Upper lobe of right lung (tissue), 1 donor: ENCODE results near the gene C1QTNF9B. TPM values are rescaled to one million over a fixed set of nuclear protein-coding genes. Genes with fewer than 3 reads are reported as not detected.
"Not testable (repeated sequence)": the region's sequence is repeated elsewhere in the genome, so short reads cannot be mapped to it uniquely, and the experiment has no call there.

Experiments used
- ATAC-seq: fragments of 200-7000 bp; cut with Tn5 transposase; one replicate; pipeline ENCODE4 v1.9.1; 2020; ENCODE audit warnings: mild to moderate bottlenecking, moderate library complexity
- DNase-seq: peaks from one replicate; pipeline ENCODE4 v3.0.0-alpha.2; 2020
- H3K27ac ChIP-seq: fragments of 200-600 bp; one replicate; pipeline ENCODE4 v1.8.0; 2022
- H3K27me3 ChIP-seq: fragments of 200-600 bp; one replicate; pipeline ENCODE4 v1.8.0; 2022; ENCODE audit warnings: mild to moderate bottlenecking
- H3K36me3 ChIP-seq: fragments of 200-600 bp; one replicate; pipeline ENCODE4 v1.8.0; 2022
- H3K4me1 ChIP-seq: fragments of 200-600 bp; one replicate; pipeline ENCODE4 v1.8.0; 2022
- H3K4me3 ChIP-seq: fragments of 200-600 bp; one replicate; pipeline ENCODE4 v1.8.0; 2022; ENCODE audit warnings: mild to moderate bottlenecking
- H3K9me3 ChIP-seq: fragments of 200-600 bp; one replicate; pipeline ENCODE4 v1.8.0; 2022
- intact Hi-C: fragments of 100-400 bp; cut with DNase I; formaldehyde crosslinking; loops from one replicate; pipeline ENCODE4 v1.11.0; 2022
- total RNA-seq: library from RNA; stranded (reverse); fragmentation: NEBNext Ultra II Directional; extraction: Animal tissue kit (Norgen Biotek cat#: 25700); gene quantifications from one replicate; pipeline ENCODE4 v1.2.1, GENCODE V29; 2021
- TF ChIP-seq, protein P1 (sequence below): fragments of 200-600 bp; IDR thresholded peaks from one replicate; pipeline ENCODE4 v1.8.0; 2022; ENCODE audit warnings: antibody characterized with exemption
- donor health status: DM: no; HTN: yes; CAD: no; lungs with severe emphysema.

C1QTNF9B gene
- total RNA-seq, 1 donor from 2014 or later = not detected

DNA sequence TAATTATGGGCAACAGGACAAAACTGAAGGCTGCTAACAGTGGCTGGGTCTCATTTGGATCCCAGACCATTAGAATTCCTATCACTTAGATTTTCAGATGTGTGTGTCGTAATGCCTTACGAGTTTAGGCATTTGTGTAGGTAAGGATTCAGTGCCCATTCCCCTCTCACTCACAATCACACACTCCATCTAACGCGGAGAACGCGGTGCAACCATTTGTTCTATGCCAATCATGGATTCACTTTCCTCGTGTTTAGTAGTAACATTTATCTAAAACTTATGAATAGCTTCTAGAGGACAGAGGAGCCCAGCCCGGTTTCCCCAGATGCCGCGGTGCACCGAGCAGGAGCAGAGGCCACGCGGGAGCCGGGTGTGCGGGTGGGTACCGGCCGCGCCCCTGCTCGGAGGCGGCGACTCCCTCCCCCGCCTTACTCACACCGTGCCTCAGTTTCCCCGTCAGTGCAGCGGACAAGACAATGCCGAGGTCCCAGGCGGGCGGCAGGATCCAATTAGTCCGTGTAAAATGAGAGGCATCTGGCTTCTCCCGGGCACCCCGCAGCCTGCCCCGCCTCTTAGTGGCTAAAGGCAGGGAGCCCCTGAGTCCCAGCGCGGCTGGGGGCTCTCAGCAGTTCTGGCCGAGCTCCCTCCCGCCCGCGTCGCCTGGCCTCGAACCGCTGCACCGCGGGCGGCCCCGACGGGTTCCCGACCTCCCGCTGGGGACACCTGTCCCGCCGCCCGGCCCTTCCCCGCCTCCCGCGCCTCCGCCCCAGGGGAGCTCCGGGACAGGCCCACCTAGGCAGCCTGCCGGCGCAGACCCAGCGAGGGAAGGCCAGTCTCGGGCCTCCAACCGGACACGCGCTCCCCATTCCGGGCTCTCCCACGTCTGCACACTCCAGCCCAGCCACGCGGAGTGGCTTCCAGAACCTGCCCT is 5.9 kb upstream of the C1QTNF9B start:
- Histone ChIP-seq H3K27ac (no peak overlapping the region), H3K27me3 (peaks cover 26% of the 10 kb centered on the region), H3K4me1 (peaks cover 16% of the 10 kb centered on the region), H3K4me3 (peak overlapping the region; percentile 23), H3K36me3 (no peaks in the 10 kb centered on the region), H3K9me3 (no peaks in the 10 kb centered on the region)
- DNase-seq (peak; percentile 65), ATAC-seq (peak; percentile 56)
- TF ChIP-seq, protein P1, sequence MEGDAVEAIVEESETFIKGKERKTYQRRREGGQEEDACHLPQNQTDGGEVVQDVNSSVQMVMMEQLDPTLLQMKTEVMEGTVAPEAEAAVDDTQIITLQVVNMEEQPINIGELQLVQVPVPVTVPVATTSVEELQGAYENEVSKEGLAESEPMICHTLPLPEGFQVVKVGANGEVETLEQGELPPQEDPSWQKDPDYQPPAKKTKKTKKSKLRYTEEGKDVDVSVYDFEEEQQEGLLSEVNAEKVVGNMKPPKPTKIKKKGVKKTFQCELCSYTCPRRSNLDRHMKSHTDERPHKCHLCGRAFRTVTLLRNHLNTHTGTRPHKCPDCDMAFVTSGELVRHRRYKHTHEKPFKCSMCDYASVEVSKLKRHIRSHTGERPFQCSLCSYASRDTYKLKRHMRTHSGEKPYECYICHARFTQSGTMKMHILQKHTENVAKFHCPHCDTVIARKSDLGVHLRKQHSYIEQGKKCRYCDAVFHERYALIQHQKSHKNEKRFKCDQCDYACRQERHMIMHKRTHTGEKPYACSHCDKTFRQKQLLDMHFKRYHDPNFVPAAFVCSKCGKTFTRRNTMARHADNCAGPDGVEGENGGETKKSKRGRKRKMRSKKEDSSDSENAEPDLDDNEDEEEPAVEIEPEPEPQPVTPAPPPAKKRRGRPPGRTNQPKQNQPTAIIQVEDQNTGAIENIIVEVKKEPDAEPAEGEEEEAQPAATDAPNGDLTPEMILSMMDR = no peak
- intact Hi-C loops = no loop called here

DNA sequence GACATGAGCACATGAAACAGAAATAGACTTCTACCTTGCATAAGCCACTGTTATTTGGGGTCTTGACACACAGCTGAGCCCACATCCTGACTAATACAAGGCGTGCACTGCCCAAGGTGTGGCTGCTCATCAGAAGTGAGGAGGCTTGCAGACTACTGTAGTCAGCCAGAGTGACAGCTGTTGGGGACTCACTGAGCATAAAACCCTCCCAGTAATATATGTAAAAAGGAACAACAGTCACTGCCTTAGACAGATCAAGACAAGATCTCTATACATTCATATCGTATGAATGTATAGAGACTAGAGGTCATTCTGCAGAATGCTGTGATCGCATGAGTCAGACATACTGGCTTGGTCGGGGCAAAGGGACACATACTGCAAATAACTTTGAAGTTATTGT is 4.1 kb upstream of the C1QTNF9B start:
- Histone ChIP-seq H3K27me3 (peaks cover 26% of the 10 kb centered on the region), H3K36me3 (no peaks in the 10 kb centered on the region), H3K27ac (no peak overlapping the region), H3K9me3 (no peaks in the 10 kb centered on the region), H3K4me1 (peaks cover 16% of the 10 kb centered on the region), H3K4me3 (no peak overlapping the region)
- ATAC-seq = no peak
- DNase-seq = no peak
- intact Hi-C loops = no loop called here
- TF ChIP-seq, protein P1 = no peak

DNA sequence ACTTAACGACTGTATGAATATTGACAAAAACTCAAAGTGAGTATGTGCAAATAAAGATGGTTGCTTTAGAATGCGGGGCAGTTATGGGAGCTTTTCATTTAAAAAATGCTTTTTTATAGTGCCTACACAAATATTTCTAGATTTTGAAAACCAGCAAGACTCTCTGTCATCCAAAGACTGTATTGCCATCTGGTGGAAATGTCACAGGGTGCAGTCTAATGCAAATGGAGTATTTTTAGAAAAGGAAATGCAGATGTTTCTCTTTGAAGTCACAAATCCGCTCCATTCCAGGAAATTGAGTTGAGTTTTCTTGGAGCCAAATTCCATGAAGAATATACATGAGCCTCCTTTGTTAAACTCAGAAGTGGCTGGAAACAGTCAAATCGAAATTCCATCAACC is 2.3 kb upstream of the C1QTNF9B start:
- Histone ChIP-seq H3K36me3 (no peaks in the 10 kb centered on the region), H3K4me3 (no peak overlapping the region), H3K9me3 (no peaks in the 10 kb centered on the region), H3K27ac (no peak overlapping the region), H3K27me3 (peaks cover 25% of the 10 kb centered on the region), H3K4me1 (peaks cover 16% of the 10 kb centered on the region)
- ATAC-seq = peak; percentile 37
- TF ChIP-seq, protein P1 = peak; percentile 64
- intact Hi-C loops = no loop called here
- no peak for DNase-seq

DNA sequence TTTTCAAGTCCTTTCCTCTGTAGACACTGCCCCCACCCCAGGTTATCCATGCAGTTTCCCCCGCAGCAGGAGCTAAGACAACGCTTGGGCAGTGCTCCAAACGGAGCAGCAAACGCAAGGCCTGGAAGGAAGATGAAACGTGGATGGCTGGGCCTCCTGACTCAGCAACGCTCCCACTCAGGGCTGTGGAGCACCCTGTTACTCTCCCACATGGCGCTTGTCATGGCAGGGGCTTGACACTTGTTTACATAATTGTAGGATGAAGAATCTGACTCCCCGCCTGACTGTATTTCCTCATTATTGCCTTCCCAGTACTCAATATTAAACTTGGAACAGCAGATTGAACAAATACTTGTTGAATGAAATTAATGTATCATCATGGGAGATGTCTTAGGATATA is 799 bp upstream of the C1QTNF9B start:
- Histone ChIP-seq H3K9me3 (no peaks in the 10 kb centered on the region), H3K27ac (no peak overlapping the region), H3K4me1 (peaks cover 12% of the 10 kb centered on the region), H3K4me3 (no peak overlapping the region), H3K36me3 (no peaks in the 10 kb centered on the region), H3K27me3 (peaks cover 11% of the 10 kb centered on the region)
- peak; percentile 32 for ATAC-seq
- no peak for DNase-seq
- intact Hi-C loops = no loop called here
- TF ChIP-seq, protein P1 = no peak

DNA sequence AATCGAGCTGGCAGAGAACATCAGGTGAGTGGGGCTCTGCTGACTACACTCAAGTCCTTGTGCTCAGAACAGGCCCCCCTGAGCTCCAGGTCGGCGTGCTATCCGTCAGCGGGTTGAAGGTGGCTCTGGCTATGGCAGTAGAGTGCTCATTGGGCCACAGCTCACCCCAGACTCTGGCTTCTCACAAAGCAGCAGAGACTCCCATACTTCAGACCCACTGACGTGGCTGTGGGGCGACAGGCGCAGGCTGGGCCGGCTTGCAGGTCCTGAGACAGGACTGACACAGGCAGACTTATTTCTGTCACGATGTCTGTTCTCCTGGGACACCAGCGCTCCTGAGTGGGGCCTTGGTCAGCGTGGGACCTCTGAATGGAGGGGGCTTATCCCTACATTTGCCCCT is 2.6 kb downstream of the C1QTNF9B start:
- ATAC-seq, H3K27me3 ChIP-seq, H3K9me3 ChIP-seq, H3K4me3 ChIP-seq, intact Hi-C loops, H3K27ac ChIP-seq, H3K36me3 ChIP-seq, H3K4me1 ChIP-seq: not testable (repeated sequence)
- peak; percentile 50 for DNase-seq

DNA sequence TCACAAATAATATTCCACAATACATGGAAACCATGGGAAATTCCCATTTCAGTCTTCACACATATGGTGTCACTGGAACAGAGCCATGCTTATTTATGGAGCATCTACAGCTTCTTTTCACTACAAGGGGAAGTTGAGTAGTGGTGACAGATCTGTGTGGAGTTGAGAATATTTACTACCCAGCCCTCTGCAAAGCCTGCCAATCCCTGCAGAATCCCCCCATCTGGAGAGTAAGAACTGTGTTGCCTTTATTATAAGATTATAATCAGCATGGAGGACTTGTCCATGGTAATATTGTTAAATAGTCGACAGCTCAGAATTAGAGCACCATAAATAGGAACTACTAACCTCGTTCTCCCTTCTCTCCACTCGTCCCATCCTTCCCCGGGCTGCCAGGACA is 3.5 kb downstream of the C1QTNF9B start:
- H3K27me3 ChIP-seq, H3K27ac ChIP-seq, H3K36me3 ChIP-seq, ATAC-seq, DNase-seq, intact Hi-C loops, H3K9me3 ChIP-seq, H3K4me1 ChIP-seq, H3K4me3 ChIP-seq: not testable (repeated sequence)
